ENCODE measurements around the gene PALM3. TPM values are rescaled to one million over a fixed set of nuclear protein-coding genes. Genes with fewer than 3 reads are reported as not detected.

Gene PALM3
- total and polyA plus RNA-seq, 12 donors, result 0.14 to 0.94 (median 0.33) TPM; not detected in 6

DNA sequence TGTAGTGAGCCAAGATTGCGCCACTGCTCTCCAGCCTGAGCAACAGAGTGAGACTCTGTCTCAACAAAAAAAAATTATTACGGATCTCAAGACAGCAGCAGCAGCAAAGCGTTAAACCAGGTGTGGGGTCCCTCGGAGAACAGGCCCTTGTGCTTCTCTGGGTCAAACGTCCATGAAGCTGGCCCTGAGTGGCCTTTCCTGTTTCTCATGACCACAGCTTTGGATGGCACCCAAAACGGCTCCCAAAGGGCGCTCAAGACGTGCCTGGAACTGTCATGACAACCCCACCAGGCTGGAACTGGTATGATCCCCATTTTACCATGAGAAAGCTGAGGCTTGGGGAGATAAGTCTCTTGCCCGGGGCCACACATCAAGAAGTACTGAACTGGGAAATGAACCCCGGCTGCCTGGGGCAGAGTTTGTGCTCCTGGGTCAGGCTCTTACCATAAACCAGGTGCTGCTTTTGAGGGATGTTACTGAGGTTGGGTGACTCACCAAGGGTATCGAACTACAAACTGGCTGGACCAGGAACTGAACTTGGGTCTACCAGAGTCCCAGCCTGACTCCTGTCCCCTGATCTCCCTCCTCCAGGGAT is 40.3 kb upstream of the PALM3 start:
- no peaks in the 10 kb centered on the region for H3K9me3 ChIP-seq
- no peak overlapping the region for H3K4me3 ChIP-seq
- peak overlapping the region in 9 of 10 donors; percentile 18 to 68 (median 52) for H3K27ac ChIP-seq
- intact Hi-C loops (cut with DNase I), result no loop called here
- peaks cover 0 to 29% (median 21%) of the 10 kb centered on the region in 9 donors for H3K4me1 ChIP-seq
- TF ChIP-seq, protein P1, sequence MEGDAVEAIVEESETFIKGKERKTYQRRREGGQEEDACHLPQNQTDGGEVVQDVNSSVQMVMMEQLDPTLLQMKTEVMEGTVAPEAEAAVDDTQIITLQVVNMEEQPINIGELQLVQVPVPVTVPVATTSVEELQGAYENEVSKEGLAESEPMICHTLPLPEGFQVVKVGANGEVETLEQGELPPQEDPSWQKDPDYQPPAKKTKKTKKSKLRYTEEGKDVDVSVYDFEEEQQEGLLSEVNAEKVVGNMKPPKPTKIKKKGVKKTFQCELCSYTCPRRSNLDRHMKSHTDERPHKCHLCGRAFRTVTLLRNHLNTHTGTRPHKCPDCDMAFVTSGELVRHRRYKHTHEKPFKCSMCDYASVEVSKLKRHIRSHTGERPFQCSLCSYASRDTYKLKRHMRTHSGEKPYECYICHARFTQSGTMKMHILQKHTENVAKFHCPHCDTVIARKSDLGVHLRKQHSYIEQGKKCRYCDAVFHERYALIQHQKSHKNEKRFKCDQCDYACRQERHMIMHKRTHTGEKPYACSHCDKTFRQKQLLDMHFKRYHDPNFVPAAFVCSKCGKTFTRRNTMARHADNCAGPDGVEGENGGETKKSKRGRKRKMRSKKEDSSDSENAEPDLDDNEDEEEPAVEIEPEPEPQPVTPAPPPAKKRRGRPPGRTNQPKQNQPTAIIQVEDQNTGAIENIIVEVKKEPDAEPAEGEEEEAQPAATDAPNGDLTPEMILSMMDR (IDR thresholded peaks at IDR 0.05), result no peak
- 52 to 57% methylated on average over 11 of the region's 11 CpGs for WGBS, 2 donors
- no peak for DNase-seq
- H3K36me3 ChIP-seq, result peaks cover 0 to 100% (median 76%) of the 10 kb centered on the region in 9 donors
- ATAC-seq, result peak in 1 of 8 donors; percentile 28
- no peaks in the 10 kb centered on the region for H3K27me3 ChIP-seq

DNA sequence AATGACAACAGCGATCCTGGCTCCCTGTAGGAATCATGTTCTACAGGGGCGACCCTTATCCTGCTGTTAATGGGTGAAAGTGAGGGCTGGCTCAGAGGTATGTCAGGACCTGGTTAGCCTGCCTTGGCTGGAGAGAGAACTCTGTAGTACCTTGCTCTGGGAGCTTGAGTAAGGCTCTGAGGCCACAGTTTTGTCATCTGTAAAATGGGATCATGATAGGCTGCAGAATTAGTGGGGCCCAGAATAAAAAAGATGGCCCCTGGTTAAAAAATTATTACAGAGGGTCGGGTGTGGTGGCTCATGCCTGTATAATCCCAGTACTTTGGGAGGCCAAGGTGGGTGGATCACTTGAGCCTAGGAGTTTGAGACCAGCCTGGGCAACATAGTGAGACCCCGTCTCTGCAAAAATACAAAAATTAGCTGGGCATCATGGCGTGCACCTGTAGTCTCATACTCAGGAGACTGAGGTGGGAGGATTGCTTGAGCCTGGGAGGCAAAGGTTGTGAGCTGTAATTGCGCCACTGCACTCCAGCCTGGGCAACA is 39.2 kb upstream of the PALM3 start:
- intact Hi-C loops (cut with DNase I), result no loop called here
- H3K4me1 ChIP-seq, result peaks cover 0 to 22% (median 17%) of the 10 kb centered on the region in 9 donors
- 94 to 95% methylated on average over 6 of the region's 6 CpGs for WGBS, 2 donors
- H3K36me3 ChIP-seq, result peaks cover 0 to 100% (median 73%) of the 10 kb centered on the region in 9 donors
- no peak for ATAC-seq
- peak overlapping the region in 2 of 10 donors; percentile 18 to 68 for H3K27ac ChIP-seq
- TF ChIP-seq, protein P1 (IDR thresholded peaks at IDR 0.05), result no peak
- no peak for DNase-seq
- H3K27me3 ChIP-seq, result no peaks in the 10 kb centered on the region
- no peak overlapping the region for H3K4me3 ChIP-seq
- no peaks in the 10 kb centered on the region for H3K9me3 ChIP-seq

DNA sequence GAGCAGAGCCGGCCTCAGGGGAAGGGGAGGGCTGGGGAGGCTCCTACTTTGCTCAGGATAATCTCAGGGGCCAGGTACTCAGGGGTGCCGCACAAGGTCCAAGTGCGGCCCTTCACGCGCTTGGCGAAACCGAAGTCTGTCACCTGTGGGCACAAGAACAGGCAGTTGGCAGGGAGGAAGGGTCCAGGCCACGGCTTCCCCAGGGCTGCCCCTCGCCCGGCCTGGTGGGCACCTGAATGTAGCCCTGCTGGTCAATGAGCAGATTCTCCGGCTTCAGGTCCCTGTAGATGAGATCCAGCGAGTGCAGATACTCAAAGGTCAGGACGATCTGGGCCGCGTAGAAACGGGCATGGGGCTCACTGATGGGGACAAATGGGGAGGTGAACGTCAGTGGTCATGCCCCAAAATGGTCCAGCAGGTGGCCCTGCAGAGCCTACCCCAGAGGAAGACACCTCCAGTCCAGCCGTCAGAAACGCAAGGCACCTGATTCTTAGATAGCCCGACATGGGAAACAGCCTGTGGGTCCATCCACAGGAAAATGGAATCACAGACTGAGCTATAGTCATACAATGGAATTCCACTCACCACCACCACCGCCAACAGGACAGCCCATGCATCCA is 35.8 kb upstream of the PALM3 start:
- Histone ChIP-seq H3K4me3 (no peak overlapping the region), H3K36me3 (peaks cover 0 to 88% (median 56%) of the 10 kb centered on the region in 9 donors), H3K27me3 (no peaks in the 10 kb centered on the region), H3K9me3 (peaks cover 0 to 12% (median 8%) of the 10 kb centered on the region in 11 donors), H3K27ac (peak overlapping the region in 3 of 10 donors; percentile 26 to 45 (median 26)), H3K4me1 (peaks cover 0 to 14% (median 10%) of the 10 kb centered on the region in 9 donors)
- ATAC-seq (peak in 4 of 8 donors; percentile 2 to 58 (median 29)), DNase-seq (no peak)
- intact Hi-C loops (cut with DNase I), result no loop called here
- 72 to 76% methylated on average over 21 of the region's 21 CpGs for WGBS, 2 donors
- TF ChIP-seq, protein P1 (IDR thresholded peaks at IDR 0.05), result peak in 8 of 9 donors; percentile 15 to 44 (median 30)

DNA sequence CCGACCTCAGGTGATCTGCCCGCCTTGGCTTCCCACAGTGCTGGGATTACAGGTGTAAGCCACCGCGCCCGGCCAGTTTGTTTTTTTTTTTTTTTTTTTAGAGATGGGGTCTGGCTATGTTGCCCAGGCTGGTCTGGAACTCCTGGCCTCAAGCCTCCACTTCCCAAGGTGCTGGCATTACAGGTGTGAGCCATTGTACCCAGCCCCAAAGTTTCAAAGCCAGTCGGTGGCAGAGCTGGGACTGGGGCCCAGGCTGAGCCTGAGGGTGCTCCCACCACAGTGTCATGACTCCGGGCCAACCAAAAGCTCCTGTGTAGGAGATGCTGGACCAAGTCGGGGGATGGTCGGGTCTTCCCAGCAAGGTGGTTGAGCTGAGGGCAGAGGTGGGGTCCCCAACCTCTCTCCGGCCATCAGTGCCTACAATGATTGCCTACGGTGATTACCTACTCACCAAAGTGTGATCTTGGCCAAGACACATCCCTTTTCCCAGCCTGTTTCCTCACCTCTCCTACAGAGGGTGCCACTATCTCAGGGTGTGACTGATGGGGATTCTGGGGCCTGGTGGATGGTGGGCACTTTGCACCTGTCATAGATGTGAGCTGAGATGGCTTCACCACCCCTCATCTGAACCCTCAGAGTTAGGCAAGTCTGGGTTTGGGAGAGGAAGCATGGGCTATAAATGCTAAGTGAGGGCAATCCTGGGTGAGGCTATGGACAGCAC is 34.6 kb upstream of the PALM3 start:
- no peak overlapping the region for H3K27ac ChIP-seq
- peak in 2 of 8 donors; percentile 15 to 16 for ATAC-seq
- H3K36me3 ChIP-seq, result peaks cover 0 to 76% (median 45%) of the 10 kb centered on the region in 9 donors
- intact Hi-C loops (cut with DNase I), result no loop called here
- 93 to 94% methylated on average over 11 of the region's 11 CpGs for WGBS, 2 donors
- DNase-seq, result no peak
- no peak overlapping the region for H3K4me3 ChIP-seq
- H3K9me3 ChIP-seq, result peaks cover 0 to 12% (median 8%) of the 10 kb centered on the region in 11 donors
- H3K4me1 ChIP-seq, result peaks cover 0 to 11% (median 7%) of the 10 kb centered on the region in 9 donors
- H3K27me3 ChIP-seq, result no peaks in the 10 kb centered on the region
- TF ChIP-seq, protein P1 (IDR thresholded peaks at IDR 0.05), result peak in 3 of 9 donors; percentile 9 to 22 (median 16)

Data from heart right ventricle (tissue), 16 donors.